GM21529 (cell line): Measurements from ENCODE around the gene NTRK3.

Experiments
- ATAC-seq: cut with Tn5 transposase; IDR thresholded peaks from one replicate; pipeline ENCODE4 v1.9.1; 2021; ENCODE audit not compliant: unreplicated experiment

Gene NTRK3

DNA sequence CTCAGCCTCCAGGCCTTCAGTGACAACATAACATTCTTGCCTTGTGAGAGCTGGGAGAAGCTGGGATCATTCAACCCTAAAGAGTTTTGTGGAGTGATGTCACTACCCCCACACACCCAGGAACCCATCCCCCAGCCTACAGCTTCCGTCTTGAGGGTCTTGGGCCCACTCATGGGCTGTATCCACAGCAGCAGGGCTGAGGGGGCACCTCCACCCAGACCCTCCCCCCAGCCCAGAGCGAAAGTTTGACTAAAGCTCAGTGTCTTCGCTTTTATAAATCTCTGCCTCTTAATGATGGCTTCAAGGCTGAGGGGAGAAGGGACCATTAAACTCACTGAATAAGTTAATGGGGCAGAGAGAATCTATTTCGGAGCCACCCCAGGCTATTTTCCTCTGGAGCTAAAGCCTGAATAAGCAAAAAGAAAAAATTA lies 23.8 kb downstream of the NTRK3 start:
- no peak for ATAC-seq

DNA sequence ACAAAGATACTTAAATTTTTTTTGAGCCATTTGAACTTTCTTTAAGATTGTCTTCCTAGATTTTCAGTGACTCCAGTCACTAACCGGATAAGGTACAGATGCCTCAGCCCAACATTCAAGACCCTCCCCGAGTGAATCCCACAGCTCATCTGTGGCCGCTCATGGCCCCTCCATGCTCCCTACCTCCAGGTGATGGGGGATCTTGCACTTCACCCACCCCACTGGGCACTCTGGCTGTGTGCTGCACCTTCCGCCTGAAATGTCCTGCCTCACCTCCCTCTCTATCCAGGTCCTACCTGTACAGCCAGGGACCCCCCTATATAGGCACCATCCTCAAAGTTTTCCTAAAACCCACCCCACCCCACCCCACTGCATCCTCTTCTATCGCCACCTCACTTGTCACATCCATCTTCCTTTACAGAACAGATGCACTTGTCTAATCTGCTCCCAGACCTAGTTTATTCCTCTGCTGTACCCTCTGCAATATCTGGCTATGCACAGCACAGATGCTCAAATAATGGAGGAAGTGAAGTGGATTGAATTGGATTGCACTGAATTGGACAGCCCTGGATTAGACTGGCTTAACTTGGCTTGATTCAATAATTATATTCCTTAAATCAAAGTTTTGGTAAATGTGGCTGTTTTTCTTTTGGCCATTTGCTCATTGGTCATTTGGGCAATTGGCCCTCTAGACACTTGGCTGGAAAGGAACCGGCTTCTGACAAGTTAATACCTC lies 24.5 kb downstream of the NTRK3 start:
- no peak for ATAC-seq

DNA sequence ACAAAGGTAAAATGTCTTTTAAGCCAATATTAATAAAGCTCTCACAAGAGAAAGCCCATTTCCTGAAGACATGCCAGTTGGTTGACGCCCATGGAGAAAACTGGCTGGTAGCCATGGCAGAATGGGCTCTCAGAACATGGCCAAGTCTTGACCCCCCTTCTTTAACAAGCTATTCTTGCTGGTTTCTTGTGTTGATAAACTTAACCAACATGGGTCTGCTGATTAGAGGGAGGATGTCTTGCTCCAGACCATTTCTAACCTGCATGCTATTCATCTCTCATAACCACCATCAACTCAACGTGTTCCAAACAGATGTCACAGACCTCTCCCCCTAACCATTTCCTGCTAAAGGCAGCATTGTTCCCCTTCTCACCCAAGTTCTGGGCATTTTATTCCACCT lies 25.7 kb downstream of the NTRK3 start:
- no peak for ATAC-seq

DNA sequence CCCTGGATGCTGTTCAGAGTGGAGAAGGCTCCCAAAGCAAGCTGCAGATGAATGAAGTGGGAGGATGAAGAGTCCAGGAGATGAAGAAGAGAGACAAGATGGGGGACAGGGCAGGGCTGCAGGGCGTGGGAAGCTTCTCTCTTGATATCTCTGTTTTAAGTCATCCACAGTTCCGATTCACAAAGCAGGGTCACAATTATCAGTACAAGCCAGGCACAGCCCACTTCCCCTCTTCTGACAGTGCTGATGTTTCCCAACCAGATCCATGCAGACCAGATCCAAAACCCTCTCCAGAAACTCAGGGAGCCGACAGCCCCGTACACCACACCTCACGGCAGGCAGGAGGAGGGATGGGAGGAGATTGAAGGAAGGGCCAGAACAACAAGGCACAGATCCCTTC lies 31.1 kb downstream of the NTRK3 start:
- no peak for ATAC-seq

DNA sequence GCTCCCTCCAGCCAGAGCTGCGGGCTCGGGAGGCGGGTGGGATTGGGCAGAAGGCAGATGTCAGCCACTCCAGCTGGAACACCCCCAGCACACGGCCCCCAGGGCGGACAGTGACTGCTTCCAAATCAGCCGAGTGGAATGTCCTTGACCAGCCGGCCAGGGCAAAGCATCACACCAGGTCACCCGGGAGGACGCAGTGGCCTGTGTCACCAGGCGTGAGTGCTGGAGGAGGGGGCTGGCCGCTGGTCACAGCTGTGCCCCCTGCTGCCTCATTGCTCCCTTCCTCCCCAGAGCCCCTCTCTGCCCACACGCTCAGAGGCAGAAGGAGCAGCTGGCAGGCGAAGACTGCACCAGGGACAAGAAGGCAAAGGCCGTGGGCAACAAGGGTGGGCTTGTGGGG lies 33.5 kb downstream of the NTRK3 start:
- ATAC-seq: no peak

DNA sequence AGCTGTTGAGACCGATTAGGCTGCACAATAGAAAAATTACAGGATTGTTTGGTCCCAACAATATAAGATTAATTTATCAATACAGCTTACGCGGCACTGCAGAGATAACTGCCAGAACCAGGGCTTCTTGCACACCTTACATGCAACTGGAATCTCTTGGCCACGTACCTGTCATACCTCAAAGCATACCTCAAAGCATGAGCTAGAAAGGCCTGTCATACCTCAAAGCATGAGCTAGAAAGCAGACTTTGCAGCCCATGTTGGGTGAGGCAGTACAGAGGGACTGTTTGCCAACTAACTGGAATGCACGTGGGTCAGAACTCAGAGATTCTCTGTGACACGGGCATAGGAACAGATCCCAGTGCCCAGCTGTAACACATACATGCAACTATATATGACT lies 34.7 kb downstream of the NTRK3 start:
- no peak for ATAC-seq

DNA sequence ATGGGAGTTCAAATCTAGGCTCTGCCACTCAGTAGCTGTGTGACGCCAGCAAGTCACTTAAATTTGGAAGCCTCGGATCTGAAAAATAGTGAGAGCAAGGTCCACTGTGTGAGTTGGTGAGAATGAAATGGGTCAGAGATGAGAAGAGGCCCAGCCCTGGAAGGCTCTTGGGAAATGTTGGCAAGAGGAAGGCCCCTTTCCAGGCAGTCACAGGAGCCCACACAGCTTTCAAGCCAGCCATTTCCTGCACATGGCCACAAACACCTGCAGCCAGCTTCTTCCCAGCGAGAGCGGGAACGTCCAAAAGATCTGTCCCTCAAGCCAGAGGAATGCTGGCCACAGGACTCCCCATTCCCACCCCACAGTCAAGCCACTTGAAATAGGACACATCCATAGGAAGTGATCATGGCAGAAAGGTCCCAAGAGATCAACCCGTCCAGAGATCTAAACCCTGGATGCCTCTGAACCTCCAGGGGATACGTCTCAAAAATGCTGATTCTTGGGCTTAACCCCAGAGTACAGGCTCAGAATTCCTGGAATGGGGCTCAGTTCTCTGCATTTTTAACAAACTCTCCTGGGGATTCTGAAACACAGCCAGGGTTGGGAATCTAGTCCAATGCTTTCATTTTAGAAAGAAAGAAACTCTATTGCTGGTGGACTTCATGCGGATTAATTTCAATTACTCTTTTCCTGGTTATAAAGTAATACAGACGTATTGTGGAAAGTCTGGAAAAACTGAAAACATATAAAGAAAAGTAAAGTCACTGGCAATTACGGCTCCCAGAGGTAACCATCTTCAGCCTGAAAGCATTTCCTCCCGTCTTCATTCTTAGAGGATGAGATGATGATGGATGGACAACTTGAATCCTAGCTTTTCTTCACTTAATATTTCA lies 35.9 kb downstream of the NTRK3 start:
- no peak for ATAC-seq

DNA sequence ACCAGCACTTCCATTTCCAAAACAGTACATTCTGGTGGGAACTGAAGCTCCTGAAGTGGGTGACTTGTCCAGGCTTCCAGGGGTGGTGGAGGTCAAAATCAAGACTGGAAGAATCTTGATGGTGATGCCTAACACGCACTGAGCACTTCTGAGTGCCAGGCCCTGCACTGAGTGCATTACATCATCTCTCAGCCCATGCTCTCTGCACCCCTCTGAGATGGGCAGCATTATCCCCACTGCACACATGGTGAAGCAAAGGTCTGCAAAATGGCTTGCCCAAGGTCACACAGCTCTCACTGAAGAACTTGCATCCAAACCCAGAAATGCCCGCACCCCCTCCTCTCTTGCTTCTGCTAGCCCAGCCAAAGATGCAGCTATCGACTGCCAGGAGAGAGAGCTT lies 36.9 kb downstream of the NTRK3 start:
- ATAC-seq: no peak

DNA sequence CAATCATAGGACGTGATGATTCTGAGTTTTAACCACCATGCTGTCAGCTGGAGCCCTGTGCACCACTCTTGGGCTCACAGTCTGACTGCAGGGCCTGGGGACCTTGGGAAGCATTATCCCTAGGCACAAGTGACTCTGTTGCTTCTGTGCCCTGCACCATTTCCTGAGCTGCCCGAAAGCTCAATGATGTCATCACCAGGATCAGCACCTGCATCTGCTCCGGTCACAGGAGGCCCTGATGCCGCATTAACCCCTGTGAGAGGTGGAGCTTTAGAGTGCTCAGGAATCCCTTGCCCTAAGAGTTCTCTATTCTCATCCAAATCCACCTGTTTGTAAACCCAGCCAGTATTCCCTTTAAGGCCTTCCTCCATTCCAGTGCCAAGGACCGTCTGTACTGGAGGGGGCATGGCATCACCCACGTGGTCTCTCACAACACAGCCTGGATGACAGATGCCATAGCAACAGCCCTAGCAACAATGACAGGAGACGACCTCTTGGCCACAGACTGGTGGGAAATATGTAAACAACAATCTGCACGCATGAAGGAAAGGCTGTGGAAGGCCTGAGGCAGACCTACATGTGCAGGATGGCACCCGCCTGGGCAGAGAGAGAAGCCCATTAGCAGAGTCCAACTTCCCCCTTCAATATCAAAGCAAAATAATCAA lies 37.9 kb downstream of the NTRK3 start:
- no peak for ATAC-seq

DNA sequence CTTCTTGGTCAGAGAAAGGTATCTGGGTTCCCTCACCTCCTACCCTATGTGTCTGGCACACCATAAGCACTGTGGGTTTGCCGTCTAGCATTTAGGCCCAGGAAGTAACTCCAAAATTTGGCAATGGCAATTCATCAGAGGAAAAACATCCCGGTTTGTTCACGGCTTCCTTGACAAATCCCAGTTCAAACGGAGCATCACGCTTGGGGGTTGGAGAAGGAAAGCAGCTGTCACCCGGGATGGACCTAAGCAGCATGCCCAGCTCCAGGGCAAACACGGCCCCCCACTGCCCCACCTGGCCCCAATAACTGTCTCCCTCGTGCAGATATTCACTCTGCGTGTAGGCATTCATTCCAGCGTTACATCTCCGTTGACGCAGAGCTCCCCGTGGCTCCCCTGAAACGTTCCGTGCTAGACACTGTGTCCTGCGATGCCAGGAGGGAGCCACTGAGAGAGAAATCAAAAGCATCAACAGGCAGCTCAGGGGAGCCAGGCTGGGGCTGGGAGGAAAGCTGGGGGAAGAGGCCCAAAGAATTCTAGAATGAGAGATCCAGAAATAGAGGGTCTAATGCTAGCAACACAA lies 41.4 kb downstream of the NTRK3 start:
- ATAC-seq: no peak

DNA sequence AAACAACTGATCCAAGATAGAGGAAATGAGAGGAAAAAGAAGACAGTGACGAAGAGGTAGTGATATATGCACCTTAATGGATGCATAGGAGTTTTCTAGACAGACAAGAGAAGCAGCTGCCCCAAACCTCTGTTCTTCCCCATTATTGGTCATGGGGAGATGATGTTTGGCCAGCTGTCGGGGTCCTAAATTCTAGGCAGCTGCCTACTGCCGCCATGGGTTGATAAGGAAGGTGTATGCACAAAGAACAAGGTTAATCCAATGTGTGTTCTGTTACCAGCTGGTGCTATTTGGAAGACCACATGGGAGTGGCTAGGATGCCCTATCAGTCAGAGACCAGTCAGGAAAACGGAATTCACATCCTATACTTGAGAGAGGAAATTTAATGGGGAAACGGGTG lies 47.4 kb downstream of the NTRK3 start:
- no peak for ATAC-seq

DNA sequence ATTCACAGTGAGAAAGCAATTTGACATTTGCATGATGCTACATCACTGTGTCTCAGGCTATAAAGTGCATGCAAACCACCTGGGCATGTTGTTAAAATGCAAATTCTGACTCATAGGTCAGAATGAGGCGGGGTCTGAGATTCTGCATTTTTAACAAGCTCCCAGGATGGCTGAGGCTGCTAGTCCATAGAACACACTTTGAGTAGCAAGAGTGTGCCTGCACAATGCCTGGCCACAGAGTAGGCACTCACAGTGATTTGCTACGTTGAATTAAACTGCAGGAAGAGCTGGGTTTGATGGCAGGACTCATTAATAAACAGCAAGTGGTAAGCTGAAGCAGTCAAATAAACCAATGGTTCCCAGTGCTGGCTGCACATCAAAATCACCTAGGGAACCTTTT lies 48.1 kb downstream of the NTRK3 start:
- ATAC-seq: no peak

DNA sequence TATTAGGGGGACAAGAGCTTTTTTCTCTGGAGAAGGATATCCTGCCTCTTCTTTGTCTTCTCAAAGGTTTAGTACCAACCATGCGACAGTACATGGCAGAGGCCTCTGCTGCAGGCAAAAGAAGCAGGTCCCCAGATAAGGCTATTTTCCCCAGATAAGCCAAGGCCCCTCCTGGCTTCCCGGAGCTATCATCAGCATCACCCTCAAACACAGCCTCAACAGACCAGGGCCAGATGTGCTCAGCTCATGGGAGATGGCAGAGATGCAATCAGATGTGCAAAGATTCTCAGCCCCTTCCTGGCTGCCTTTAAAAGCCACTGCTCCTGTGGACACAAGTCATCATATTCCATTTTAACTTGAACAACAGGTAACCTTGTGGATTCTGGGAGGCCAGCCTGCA lies 49.0 kb downstream of the NTRK3 start:
- no peak for ATAC-seq

DNA sequence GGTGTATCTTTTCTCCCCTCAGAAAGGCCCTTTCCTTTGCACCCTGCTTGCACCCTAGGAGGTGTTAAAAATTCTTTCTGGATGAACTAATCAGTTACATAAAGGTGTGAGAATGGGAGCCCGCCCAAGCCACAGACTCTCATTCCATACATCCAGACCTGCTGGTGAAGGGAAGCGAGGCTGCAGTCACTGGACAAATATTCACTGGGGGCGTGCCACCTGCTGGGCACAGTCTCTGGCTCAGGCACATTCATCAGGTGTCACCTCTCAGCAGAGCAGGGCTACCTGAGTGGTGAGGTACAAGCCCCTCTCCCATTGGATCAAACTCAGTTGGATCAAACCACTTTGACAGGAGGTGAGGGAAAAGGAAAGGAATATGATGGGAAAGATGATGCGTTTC lies 52.0 kb downstream of the NTRK3 start:
- ATAC-seq: no peak

DNA sequence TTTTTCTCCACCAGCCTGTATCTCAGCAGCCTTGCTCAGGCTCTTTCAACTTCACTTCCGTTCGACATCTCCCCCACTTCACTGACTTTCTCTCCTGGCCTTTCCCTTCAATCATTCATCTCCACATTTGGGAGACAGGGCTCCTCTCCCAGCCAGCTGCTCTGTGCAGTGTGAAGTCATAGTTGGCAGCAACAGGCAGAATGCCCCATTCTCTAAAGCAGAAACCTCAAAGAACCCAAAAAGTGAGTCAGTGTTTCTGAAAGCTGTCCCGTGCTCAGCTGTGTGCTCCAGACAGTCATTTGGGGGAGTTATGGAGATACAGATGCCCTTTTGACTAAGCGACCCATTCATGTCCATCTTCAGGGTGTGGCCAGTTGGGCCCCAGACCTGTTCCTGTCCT lies 54.3 kb downstream of the NTRK3 start:
- no peak for ATAC-seq

DNA sequence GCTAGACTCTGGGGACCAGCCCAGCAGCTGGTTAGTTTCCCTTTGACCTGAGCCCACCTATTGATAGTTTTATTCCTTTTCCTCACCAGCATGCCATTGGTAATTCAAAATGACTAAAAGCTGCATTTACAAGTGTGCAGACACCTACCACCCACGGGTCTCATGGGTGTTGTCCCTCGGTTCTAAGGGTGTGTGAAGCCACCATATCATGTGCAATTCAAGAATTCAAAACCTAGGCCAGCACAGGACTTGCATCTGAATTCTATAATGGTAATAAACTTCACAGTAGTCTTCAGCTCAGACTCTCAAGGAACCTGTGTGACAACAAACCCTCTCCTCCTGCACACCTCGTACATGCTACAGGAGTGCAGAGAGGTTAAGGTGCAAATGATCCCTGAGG lies 55.3 kb downstream of the NTRK3 start:
- no peak for ATAC-seq

DNA sequence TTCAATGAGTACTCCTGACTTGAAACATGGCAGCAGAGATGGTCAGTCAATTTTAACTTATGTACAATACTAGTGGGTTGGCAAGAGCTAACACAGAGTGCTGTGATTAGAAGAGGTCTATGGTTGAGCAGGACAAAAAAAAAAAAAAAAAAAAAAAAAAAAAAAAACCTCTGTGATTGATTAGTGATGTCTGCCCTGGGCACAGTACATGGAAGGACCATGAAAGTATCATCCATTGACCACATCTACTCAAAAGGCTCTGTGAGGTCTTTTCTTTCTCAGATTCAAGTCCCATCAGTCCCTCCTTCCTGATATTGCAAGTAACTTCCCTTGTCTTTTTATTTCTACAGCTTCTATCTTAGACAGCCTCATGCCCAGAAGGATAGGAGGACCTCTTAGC lies 59.6 kb downstream of the NTRK3 start:
- no peak for ATAC-seq

DNA sequence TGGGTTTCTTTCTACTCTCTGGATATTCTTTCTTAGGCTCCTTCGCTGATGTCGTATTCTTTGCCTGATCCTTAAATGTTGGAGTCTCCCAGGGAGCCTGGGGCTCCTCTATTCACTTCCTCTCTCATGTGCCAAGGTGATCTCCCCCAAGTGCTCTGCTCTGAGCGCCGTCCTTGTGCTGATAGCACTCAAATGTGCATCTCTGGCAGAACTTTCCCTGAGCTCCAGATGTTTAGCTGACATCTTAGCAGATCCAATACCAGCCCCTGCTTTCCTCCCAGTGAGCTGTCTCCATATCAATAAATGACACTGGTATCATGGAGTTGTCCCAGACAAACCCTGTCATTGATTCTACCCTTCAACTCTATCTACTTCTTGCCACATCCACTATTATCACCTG lies 62.4 kb downstream of the NTRK3 start:
- ATAC-seq: no peak

DNA sequence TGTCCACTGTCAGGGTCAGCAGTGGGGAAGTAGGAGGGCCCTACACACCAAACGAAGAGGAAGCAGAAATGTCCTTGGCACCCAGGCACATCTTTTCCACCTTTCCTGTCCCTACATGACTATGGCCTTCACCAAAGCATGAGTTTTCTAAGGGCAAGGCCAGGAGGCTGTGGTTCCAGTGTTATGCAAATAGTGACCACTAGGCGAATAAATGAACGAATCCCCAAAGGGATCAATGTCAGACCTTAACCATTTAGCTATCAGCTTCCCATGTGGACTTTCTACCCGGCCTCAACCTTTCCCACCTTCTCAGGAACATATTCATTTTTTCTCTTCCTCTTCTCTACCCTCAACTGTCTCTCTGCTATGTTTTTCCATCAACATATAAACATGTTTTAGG lies 63.1 kb downstream of the NTRK3 start:
- no peak for ATAC-seq

DNA sequence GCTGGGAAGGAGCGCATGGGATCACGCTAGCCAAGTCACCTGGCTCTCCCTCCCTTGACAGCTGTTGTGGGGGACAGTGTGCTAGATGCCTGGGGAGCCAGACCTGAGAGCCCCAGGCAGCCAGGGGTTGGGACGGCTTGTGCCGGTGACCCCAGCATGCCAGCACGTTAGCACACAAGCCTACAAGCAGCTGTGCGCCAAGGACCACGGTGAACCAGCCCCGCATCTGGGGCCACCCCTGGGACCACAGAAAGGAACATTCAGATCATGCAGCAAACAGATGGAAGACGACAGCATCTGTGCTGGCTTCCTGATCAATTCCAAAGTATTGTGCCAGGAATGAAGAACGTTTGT lies 64.8 kb downstream of the NTRK3 start:
- no peak for ATAC-seq

DNA sequence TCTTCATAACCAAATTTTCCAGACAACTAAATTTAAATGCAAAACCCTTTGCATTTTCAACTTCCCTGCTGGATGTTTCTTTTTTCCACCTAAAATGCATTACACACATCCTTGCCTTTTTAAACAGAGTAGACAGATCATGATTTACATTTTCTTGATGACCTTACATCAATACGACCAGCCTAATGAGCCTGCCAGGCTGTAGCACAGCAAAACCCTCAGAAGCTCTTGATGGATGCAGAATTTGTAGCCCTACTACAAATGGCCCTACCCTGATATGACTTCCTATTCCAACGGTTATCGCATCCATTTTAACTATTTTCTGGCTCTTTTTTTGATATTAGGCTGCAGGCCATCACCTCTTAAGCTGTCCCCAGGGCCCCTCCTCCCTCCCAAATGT lies 66.3 kb downstream of the NTRK3 start:
- no peak for ATAC-seq

DNA sequence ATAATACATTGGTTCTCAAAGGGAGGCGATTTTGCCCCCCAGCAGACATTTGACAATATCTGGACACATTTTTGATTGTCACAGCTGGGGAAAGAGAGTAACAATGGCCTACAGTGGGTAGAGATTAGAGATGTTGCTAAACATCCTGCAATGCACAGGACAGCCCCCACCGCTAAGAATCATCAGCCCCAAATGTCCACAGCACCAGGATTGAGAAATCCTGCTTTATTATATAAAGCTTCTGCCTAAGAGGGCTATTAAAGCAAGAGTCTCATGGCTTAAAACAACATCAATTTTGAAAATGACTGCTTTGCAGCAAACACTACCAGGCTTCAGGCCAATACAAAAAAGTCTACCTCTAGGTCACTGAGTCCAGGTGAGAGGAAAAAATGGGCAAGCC lies 68.2 kb downstream of the NTRK3 start:
- ATAC-seq: no peak
